Measurements from ENCODE around the gene SNX7.

Gene SNX7

GRCh38 chr1:98659879-98660278, 1.6 kb upstream of the SNX7 start:
- TF ChIP-seq CTCF (conservative IDR thresholded peaks at IDR 0.05; ENCODE audit: low read depth) = no peak
- no peak overlapping the region for H3K27ac ChIP-seq
- POLR2A ChIA-PET (ENCODE audit: low non-redundant PET) = no interaction called here
- no peak for DNase-seq (ENCODE audit: low spot score)
- CTCF ChIA-PET = no interaction called here

- POLR2A ChIA-PET (ENCODE audit: low non-redundant PET) = interaction anchor here (0.5 kb wide), 1 partner anchor 164 kb away, joined by 3 read pairs; no protein-coding TSS in a partner anchor
- CTCF ChIA-PET = interaction anchor here (0.6 kb wide), 2 partner anchors 24 to 1559 kb away, joined by 3 read pairs; no protein-coding TSS in a partner anchor
- no peak for TF ChIP-seq CTCF (conservative IDR thresholded peaks at IDR 0.05; ENCODE audit: low read depth)
- peak overlapping the region; percentile 93 for H3K27ac ChIP-seq
- DNase-seq (ENCODE audit: low spot score) = no peak
Measured at GRCh38 chr1:98660940-98661543, 479 bp upstream of the SNX7 start.

GRCh38 chr1:98662356-98662670, 792 bp downstream of the SNX7 start:
- peak; percentile 23 for DNase-seq (ENCODE audit: low spot score)
- TF ChIP-seq CTCF (conservative IDR thresholded peaks at IDR 0.05; ENCODE audit: low read depth) = no peak
- peak overlapping the region; percentile 93 for H3K27ac ChIP-seq
- CTCF ChIA-PET = interaction anchor here (1.2 kb wide), 1 partner anchor 87 kb away, joined by 3 read pairs; no protein-coding TSS in a partner anchor
- POLR2A ChIA-PET (ENCODE audit: low non-redundant PET) = no interaction called here

GRCh38 chr1:98668733-98669132, 7.2 kb downstream of the SNX7 start:
- no peak for TF ChIP-seq CTCF (conservative IDR thresholded peaks at IDR 0.05; ENCODE audit: low read depth)
- no peak for DNase-seq (ENCODE audit: low spot score)
- no peak overlapping the region for H3K27ac ChIP-seq
- ChIA-PET CTCF (no interaction called here), POLR2A (ENCODE audit: low non-redundant PET) (no interaction called here)

GRCh38 chr1:98669355-98670296, 8.1 kb downstream of the SNX7 start:
- no peak for TF ChIP-seq CTCF (conservative IDR thresholded peaks at IDR 0.05; ENCODE audit: low read depth)
- ChIA-PET CTCF (no interaction called here), POLR2A (ENCODE audit: low non-redundant PET) (no interaction called here)
- no peak for DNase-seq (ENCODE audit: low spot score)
- no peak overlapping the region for H3K27ac ChIP-seq

GRCh38 chr1:98672189-98672588, 10.7 kb downstream of the SNX7 start:
- DNase-seq (ENCODE audit: low spot score) = no peak
- no peak for TF ChIP-seq CTCF (conservative IDR thresholded peaks at IDR 0.05; ENCODE audit: low read depth)
- ChIA-PET POLR2A (ENCODE audit: low non-redundant PET) (no interaction called here), CTCF (no interaction called here)
- H3K27ac ChIP-seq = no peak overlapping the region
